NCI-H774 (cell line): ENCODE data around the gene STXBP1.

Experiments
- DNase-seq: peaks from one replicate; lab custom pipeline; 2025; lab: John Stamatoyannopoulos, UW

STXBP1 gene

DNA sequence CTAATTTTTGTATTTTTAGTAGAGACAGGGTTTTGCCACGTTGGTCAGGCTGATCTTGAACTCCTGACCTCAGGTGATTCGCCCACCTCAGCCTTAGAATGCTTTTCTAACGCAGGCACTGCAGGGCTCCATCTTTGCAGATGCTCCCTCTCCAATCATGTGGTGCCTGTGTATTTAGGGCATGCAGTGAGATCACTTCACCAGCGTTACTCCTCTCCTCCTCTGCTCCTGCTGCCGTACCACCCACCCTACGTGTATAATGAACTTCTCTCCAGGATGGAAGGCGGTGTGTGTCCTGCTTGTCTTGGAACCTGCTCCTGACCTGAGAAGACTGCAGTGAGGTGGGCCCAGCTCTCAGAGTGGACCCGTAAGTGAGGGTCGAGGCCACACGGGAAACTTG, 81.1 kb downstream of the STXBP1 start:
- no peak for DNase-seq

DNA sequence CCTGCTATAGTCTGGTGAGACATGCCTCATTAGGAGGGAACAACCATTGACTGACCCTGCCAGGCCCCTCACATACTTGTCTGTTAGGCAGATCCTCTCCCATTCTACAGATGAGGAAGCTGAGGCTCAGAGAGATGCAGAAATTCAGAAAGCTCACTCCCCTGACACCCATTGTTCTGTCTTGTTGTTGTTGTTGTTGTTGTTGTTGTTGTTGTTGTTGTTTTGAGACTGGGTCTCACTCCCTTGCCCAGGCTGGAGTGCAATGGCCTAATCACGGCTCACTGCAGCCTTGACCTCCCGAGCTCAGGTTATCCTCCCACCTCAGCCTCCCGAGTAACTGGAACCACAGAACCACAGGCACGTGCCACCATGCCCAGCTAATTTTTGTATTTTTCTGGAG, 81.6 kb downstream of the STXBP1 start:
- DNase-seq: no peak

DNA sequence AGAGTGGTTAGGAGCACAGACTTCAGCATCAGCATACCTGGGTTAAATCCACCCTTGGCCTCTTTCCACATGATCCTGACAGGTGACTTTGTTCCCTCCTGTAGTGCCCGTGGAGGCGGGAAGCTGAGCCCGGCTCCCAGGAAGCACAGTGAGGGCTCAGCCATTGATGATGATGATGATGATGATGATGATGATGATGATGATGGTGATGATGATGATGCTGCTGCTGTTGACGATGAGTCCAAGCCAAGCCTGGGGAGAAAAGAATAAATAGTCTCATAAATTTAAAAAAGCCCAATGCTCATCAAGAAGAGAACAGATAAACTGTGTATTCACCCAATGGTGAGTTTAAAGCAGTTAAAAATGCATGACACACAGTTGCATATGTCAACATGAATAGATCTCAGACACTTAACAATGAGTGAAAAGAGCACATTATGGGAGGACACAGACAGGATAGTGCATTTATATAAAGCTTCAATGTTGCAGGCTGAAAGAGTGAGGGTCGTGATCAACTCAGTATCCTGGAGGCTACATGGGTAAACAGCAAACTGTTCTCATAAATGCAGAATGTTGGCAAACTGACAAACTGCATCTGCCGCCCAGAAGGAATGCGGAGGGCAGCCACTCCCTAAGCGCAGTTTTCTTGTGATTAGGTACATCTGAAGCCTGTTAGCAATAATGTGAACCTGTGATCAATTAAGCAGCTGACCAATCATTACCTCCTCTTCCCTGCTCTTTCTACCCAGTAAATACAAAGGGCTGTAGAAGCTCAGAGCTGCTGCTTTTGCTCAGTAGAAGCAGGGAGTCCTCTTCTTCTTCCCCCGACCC, 83.0 kb downstream of the STXBP1 start:
- no peak for DNase-seq

DNA sequence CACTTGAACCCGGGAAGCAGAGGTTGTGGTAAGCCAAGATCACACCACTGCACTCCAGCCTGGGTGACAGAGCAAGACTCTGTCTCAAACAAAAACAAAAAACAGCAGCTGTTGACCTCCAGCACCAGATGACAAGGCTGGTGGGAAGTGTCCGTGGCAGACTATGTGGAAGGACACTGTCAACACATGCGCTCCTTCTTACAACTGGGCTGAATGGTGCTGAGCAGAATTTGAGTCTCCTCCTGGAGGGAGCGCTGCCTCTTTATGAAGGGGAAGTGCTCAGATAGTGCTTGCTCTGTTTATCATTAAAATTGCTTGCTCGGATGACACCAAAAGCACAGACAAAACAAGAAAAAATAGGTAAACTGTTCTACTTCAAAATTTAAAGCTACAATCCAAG, 85.5 kb downstream of the STXBP1 start:
- no peak for DNase-seq

DNA sequence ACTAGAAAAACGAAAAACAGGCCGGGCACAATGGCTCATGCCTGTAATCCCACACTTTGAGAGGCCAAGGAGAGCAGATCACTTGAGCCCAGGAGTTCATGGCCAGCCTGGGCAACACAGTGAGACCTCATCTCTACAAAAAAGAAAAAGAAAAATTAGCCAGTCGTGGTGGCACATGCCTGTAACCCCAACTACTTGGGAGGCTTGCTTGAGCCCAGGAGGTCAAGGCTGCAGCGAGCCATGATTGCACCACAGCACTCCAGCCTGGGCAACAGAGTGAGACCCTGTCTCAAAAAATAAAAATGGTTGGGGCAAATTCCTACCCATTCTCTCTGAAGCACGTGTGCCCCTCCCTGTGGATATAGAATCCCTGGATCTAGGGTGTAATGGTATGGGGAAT, 86.3 kb downstream of the STXBP1 start:
- DNase-seq: no peak

DNA sequence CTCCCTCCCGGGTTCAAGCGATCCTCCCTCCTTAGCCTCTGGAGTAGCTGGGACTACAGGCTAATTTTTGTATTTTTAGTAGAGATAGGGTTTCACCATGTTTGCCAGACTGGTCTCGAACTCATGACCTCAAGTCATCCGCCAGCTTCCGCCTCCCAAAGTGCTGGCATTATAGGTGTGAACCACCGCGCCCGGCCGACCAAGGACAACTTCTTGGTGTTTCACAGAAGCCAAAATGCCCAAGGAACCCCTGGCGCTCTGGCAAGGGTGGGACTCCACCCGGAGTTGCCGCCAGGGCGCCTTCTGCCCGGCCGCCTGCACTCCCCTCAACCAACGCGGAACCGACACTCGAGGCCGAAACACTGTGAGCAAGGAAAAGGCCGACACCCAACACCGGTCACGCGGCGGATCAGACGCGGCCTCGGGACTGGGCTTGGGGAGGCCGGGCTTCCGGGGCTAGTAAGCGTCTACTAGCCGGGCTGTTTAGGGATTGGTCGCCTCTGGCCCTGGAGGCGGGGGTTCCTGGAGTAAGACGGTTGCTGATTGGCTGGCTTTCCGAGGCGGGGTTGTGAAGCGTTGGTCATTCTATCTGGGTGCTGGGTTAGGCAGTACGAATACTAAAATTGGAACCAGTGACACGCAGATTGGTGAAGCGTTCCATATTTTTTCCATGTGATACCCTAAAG, 87.1 kb downstream of the STXBP1 start:
- DNase-seq: peak; percentile 74

DNA sequence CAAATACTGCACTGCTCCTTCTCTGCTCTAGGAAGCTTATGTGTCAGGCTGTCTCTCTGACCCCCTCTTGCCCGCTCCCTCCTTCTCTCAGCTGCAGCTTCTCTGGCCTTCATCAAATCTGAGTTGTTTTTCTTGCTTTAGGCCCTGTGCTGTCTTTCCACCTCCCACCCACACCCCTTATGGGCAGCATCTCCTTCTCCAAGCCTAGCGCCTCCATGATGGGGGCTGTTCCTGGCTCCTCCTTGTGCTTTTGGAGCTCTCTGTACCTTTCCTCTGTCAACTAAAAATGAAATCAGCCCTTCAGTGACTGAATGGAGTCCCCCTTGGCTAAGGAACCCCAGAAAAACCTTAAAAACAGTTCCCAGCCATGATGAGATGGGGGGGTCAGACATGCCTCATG, 88.1 kb downstream of the STXBP1 start:
- no peak for DNase-seq

DNA sequence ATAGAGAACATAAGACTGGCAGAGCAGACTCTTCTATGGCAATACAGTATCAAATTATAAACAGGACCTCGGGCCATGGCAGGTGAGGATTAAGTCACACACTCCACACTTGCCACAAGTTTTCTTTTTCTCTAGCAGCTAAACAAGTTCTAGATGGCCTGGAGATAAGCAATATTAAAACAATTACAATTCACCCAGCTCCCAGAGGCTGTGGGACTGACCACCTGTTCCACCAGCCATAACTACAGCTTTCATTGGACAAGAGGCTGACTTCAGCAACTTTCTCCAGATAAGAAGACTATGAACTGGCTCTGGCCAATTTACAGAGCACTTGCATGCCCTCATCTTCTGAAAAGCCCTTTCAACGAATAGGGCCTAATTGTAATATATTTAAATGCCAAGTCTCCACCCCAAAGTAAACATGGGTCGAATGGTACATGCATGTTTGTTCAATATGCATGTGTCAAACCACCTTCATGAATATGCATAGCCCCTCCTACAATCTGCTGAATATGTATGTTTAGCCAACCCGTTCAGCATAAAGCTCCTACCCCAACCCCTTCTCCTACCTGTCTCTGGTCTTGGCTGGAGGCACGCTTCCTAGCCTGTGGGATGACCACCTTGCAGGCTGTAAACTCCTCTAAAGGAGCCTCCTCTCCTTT, 88.6 kb downstream of the STXBP1 start:
- no peak for DNase-seq

DNA sequence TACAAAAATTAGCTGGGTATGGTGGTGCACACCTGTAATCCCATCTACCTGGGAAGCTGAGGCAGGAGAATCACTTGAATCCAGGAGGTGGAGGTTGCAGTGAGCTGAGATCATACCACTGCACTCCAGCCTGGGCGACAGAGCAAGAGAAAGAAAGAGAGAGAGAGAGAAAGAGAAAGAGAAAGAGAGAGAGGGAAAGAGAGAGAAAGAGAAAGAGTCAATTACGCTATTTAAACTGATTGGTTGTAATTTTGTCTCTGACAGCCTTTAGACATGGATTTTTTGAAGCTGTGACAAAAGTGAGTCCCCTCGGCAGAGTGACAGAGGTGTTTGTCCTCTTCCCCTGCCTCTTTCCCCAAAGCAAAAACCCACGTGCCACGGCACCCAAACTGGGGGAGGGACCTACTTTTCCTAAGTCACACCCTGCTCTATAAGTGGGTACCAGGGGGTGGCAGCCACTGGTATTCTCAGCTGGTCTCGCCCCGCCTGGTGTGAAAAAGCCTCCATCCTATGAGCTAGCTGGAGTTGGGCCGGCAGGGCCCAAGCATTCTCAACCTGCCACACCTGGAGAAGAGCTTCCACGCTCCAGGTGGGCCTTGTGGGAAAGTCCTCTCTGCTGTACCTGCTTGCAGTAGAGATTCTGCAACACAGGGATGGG, 91.3 kb downstream of the STXBP1 start:
- no peak for DNase-seq

DNA sequence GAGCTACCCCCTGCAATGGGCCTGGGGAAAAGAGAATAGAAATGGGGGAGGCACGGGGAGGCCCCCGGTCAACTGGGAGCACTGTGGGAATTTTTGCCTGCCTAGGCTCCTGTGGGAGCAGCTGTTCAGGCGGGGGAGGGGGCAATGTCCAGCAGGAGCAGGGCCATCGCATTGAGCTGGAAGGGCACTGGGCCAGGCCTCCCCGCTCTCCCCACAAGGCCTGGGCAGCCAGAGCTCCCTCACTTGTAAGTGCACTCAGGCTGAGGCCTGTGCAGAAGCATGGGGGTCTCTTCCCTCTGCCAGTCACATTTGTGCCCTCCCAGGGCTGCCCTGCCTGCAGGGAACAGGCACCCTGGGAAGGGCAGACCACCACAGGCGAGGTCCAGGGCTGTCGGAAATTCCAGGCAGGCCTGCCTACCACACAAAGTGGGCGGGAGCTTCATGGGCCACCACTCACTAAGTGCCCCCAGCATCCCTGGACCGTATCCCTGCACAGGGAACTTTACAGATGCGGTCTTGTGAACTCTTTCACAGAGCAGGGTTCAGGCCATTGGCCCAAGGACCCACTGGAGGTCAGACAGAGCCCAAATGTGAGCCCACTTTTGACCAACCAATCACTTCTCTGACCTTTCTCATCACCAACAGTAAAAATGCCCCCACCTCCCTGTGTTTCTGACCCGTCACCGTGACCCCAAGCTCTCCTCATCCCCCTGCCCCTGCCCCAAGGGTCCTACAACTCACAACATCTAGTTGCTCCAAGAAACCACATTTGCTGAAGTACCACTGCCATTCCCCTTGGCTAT, 93.7 kb downstream of the STXBP1 start:
- DNase-seq: no peak

DNA sequence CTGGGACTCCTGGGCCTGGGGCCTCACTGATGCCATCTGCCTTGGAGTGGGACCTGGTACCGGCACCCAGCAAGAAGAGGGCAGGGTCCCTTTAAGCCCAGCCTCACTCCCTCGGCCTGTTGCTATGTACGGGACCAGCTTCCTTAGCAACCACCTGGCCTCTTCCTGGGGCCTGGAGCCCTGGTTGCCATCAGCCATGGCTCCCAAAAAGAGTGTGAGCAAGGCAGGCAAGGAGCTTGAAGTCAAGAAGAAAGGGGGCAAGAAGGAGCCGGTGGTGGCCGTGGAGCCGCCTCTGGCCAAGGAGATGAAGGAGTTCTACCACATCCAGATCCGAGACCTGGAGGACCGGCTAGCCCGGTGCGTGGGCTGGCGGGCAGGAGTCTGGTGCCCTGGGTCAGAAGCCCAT, 94.8 kb downstream of the STXBP1 start, which contains the start of gene CFAP157:
CFAP157 (plus strand) TSS at position 153 of the 406 bp plus-strand sequence; CDS start at position 197, 44 bp downstream.
- DNase-seq: peak; percentile 67

DNA sequence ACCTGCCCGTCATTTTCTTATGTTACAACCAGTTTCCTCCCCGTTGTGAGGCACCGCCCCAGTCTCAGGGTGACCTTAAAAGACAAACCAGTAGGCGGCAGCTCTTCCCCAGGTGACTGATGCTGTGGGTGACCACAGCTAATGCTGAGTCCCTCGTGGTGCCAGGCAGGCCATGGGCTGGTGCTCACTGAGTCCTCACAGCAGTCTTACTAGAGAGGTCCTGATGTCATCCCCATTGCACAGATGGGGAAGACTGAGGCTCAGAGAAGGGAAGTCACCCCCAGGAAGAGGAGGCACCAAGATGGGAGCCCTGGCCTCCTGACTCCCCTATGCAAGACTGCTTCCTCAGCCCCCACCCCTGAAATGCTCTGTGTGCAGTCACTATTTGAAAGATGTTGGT, 95.7 kb downstream of the STXBP1 start:
- DNase-seq: peak; percentile 11

DNA sequence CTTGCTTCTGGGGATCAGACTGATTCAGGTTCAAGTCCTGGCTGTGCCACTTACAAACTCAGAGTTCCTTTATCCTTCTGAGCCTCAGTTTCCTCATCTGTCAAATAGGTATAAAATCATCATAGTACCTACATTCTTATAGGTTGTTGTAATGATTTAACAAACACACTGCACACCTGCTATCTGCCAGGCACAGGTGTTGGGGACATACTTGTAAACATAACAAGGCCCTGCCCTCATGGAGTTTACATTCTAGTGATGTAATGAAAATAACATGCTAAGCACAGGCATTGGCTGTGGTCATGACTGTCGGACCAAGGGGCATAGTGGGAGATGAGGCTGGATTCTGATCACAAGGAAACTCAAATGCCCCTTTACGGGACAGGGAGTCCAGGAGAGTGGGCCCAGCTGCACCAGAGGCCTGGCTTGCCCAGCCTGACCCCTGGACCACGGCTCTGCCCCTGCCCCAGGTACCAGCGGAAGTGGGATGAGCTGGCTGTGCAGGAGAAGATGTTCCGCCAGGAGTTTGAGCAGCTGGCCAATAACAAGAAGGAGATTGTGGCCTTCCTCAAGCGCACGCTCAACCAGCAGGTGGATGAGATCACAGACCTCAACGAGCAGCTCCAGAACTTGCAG, 97.0 kb downstream of the STXBP1 start:
- no peak for DNase-seq

DNA sequence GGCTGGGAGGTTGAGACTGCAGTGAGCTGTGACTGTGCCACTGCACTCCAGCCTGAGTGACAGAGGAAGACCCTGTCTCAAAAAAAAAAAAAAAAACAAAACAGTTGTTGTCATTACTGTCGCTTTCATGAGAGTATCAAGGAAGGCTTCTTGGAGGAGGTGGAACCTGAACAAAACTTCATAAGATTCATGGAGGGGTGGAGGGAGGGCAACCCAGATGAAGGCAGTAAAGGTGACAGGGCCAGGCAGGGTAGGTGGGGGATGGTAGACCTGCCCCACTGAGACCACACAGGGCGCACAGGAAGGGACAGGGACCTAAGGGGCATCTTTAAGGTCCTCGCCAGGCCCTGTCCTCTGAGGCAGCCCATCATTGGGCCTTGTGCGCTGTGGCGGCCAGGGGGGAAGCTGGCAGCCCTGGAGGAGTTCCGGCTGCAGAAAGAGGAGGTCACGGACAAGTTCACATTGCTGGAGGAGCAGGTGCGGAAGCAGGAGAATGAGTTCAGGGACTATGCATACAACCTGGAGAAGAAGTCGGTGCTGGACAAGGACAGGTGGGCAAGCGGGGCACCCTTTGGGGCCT, 98.2 kb downstream of the STXBP1 start:
- DNase-seq: no peak

DNA sequence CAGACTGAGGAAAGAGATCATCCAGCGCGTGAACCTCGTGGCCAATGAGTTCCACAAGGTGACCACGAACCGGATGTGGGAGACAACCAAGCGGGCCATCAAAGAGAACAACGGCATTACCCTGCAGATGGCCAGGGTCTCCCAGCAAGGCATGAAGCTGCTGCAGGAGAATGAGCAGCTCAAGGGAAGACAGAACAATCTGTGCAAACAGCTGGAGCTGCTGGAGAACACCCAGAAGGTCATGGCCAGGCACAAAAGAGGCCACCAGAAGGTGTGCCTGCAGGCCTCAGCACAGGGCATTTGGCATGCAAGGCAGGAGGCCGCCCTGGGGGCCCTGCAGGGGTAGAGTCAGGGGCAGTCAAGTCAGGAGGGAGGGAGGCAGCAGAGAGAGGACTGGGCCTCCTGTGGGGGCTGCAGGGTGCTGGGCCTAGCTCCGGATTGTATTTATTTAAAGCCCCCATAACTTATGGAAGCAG, 99.2 kb downstream of the STXBP1 start:
- no peak for DNase-seq

DNA sequence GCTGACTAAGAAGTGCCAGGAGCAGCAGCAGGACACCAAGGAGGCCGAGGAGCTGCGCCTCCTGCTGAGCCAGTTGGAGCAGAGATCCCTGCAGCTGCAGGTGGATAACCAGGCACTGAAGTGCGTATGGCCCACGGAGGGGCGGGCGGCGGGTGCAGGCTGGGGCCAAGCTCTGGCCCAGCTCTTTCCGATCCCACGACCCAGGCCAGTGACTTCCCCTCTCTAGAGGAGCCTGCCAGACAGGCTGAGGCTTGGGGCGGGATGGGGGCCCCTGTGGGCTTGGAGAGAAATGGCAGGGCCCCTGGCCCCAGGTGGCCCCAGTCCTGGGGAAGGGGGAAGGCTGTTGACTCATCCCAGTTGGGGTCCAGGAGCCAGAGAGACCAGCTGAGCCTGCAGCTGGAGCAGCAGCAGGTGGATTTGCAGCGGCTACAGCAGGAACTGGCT, 99.8 kb downstream of the STXBP1 start:
- peak; percentile 21 for DNase-seq

DNA sequence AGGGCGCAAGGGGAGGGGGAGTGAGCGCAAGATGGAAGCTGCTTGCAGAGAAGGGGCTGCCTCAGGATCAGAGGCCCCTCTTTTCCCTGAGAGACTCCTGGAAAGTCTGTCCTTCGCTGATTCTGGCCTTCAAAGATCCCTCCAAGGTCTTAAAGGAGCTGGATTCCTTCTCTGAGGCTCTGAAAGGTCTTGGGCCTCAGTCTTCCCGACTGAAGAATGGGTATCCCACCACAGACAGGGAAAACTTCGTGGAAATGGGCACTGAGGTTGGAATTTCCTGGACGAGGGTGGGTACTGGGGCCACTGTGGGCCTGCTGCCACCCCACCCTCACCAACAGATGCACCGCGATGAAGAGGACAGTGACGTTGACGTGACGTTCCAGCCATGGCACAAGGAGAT, 100.3 kb downstream of the STXBP1 start:
- DNase-seq: no peak

DNA sequence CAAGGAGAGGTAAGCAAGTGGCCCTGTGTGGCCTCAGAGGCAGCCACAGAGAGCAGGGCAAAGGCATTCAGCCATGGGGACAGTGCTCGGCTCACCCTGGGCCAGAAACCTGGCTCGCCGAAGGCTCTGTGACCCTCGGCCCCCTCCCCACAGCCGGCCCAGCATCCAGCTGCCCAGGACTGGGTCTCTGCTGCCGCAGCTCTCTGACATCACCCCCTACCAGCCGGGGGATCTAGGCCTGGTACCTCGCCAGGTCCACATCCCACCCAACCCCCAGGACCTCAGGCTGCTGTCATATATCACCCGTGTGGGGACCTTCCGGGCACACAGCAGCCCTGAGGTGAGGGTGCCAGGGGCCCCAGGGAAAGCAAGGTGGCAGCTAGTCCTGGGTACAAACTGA, 100.8 kb downstream of the STXBP1 start:
- DNase-seq: no peak

DNA sequence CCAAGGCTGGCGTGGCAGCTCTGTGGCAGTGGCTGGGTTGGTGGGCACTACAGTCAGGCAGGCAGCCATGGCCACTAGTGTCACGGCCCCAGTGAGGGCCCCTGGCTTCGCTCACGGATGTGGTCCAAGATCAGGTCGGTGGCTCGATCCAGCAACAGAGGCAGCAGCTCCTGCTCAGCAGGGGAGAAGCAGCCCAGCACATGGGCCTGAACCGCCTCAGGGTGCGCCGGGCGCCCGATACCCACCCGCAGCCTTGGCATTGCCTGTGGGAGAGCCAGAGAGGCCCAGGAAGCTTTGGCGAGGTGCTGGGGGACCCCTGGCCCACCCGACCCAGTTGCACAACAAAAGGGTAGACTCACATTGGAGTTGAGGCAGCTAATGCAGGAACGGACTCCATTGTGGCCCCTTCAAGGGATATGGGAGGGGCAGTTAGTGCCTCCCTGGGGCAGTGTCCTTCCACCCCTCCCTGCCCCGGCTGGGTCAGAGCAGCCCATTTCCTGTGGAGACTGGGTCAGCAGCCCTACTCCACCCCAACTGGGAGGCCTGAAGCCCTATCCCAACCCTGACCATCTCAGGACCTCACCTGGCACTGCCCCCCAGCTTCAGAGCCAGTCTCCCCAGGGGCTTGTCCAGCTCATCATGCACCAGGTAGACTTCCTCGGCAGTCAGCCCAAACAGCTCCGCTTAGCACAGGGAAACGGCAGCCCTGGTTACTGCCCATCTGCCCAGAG, 102.1 kb downstream of the STXBP1 start:
- DNase-seq: no peak

DNA sequence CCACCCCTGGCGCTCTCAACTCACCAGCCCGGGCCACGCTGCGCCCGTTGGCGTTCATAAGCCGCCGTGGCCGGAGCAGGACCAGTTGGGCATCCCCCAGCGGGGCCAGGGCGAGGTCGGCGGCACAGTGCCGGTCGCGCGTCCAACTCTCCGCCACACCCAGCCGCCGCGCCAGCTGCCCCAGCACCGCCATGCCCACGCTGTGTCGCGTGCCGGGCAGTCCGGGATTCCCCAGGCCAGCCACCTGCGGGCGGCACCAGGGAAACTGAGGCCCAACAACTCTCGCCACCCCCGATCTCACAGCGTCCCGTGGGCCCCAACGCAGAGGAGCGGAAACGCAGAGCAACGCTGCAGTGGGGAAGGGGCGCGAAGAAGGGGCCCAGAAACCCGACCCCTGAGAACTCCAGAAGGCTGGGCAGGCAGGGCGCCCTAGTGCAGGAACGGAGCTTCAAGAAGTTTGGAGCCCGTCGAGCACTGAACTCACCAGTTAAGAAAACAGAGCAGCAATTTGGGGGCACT, 102.9 kb downstream of the STXBP1 start:
- DNase-seq: no peak
